Measurements from ENCODE around the gene BCL2A1. TPM values are rescaled to one million over a fixed set of nuclear protein-coding genes. Genes with fewer than 3 reads are reported as not detected.

Gene BCL2A1
- total RNA-seq, 1 experiment from 2014 or later: not detected

DNA sequence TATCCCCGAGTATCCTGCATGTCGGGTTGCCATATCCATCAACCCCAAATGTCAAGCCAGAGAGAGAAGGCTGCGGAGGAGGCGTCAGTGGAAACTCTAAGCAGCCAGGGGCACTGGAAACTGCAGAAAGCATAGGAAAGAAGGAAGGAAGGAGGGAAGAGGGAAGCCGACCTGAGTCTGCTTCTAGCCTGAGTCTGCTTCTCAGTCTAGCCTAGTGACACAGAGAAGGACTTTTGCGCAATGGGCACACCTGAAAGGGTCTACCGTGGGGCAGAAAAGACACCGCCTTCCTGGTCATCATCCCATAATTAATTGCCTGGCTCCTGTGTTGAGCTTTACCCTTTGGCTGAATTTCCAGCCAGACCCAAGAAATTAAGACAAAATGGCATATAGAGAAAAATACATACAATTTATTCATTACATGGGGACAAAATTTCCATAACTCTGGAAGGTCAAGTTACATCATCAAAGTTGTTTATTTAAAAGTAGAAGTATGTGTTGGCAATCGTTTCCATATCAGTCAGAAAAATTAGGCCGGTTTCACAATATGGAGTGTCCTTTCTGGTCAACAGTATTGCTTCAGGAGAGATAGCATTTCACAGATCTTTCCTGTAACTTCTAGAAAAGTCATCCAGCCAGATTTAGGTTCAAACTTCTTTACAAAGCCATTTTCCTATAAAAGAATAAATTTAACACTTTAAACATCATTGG, 10.3 kb downstream of the BCL2A1 start:
- no peaks in the 10 kb centered on the region for H3K23me2 ChIP-seq (ENCODE audit: insufficient read length, low read depth, low read length, poor library complexity, severe bottlenecking)
- H3K4ac ChIP-seq (ENCODE audit: low read depth, low read length): no peak overlapping the region
- no peaks in the 10 kb centered on the region for H4K20me1 ChIP-seq (ENCODE audit: control insufficient read depth, insufficient read depth, insufficient read length)
- no peak for DNase-seq
- H2BK5ac ChIP-seq (ENCODE audit: insufficient read length, low read length): no peak overlapping the region
- peaks cover 2 to 3% of the 10 kb centered on the region in 2 experiments; a peak in 3 of 4 replicates for H3K4me1 Mint-ChIP-seq
- H2BK120ac ChIP-seq (ENCODE audit: low read depth, low read length, poor library complexity, severe bottlenecking): no peak overlapping the region
- no peaks in the 10 kb centered on the region for H3K9me3 ChIP-seq (ENCODE audit: control insufficient read depth, low read depth, low read length)
- H2BK12ac ChIP-seq (ENCODE audit: insufficient read length, low read depth, low read length): no peak overlapping the region
- H2AK5ac ChIP-seq (ENCODE audit: insufficient read length, low read length): no peak overlapping the region
- no peak overlapping the region for H3T11ph ChIP-seq (ENCODE audit: low read length)
- no peaks in the 10 kb centered on the region for H3K27me3 ChIP-seq (ENCODE audit: insufficient read depth, low read length)
- no peak overlapping the region for H2BK20ac ChIP-seq (ENCODE audit: low read depth, low read length, poor library complexity, severe bottlenecking)
- no peaks in the 10 kb centered on the region for H3K79me1 ChIP-seq (ENCODE audit: insufficient read depth, low read depth, low read length, poor library complexity, severe bottlenecking)
- no peaks in the 10 kb centered on the region; the same call in 1 of the 2 replicates for H3K27me3 Mint-ChIP-seq (ENCODE audit: low read depth)
- H3K56ac ChIP-seq (ENCODE audit: insufficient read length, low read depth, low read length): no peak overlapping the region
- H2AFZ ChIP-seq (ENCODE audit: low read length): no peak overlapping the region
- no peaks in the 10 kb centered on the region for H3K79me2 ChIP-seq (ENCODE audit: insufficient read depth, low read length)
- H3K27ac Mint-ChIP-seq: no peak overlapping the region
- no CpG with 5 or more reads among the region's 10 CpGs for WGBS (ENCODE audit: extremely low coverage, insufficient read length, low lambda C conversion rate)
- H2BK15ac ChIP-seq (ENCODE audit: low read depth, low read length): no peak overlapping the region
- no peak overlapping the region for H4K91ac ChIP-seq (ENCODE audit: insufficient read length, low read depth, low read length)
- TF ChIP-seq, protein P1, sequence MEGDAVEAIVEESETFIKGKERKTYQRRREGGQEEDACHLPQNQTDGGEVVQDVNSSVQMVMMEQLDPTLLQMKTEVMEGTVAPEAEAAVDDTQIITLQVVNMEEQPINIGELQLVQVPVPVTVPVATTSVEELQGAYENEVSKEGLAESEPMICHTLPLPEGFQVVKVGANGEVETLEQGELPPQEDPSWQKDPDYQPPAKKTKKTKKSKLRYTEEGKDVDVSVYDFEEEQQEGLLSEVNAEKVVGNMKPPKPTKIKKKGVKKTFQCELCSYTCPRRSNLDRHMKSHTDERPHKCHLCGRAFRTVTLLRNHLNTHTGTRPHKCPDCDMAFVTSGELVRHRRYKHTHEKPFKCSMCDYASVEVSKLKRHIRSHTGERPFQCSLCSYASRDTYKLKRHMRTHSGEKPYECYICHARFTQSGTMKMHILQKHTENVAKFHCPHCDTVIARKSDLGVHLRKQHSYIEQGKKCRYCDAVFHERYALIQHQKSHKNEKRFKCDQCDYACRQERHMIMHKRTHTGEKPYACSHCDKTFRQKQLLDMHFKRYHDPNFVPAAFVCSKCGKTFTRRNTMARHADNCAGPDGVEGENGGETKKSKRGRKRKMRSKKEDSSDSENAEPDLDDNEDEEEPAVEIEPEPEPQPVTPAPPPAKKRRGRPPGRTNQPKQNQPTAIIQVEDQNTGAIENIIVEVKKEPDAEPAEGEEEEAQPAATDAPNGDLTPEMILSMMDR (conservative IDR thresholded peaks at IDR 0.05): no peak
- H3K4me1 ChIP-seq (ENCODE audit: insufficient read depth, low read length): no peaks in the 10 kb centered on the region
- H3K27ac ChIP-seq (ENCODE audit: insufficient read length, low read depth, low read length): no peak overlapping the region
- H3K36me3 Mint-ChIP-seq (ENCODE audit: insufficient read depth in 1 of 3, low read depth in 3 of 3): no peaks in the 10 kb centered on the region
- H3K4me3 Mint-ChIP-seq: no peak overlapping the region
- no peak overlapping the region for H4K5ac ChIP-seq (ENCODE audit: insufficient read length, low read depth, low read length)
- H3K18ac ChIP-seq (ENCODE audit: insufficient read length, low read depth, low read length): no peak overlapping the region
- H3K9me3 Mint-ChIP-seq: no peaks in the 10 kb centered on the region
- H3K23ac ChIP-seq (ENCODE audit: insufficient read length, low read depth, low read length): no peak overlapping the region
- H3K4me2 ChIP-seq (ENCODE audit: insufficient read depth, insufficient read length, low read length): no peak overlapping the region
- H3K9ac ChIP-seq (ENCODE audit: extremely low read depth, insufficient read length, low read length): no peak overlapping the region
- no peak overlapping the region for H4K8ac ChIP-seq (replicated peaks; ENCODE audit: insufficient read length, low read depth, low read length)
- 0 out of 2 replicates have a peak overlapping the region, but pooled peaks have one; percentile 75 for H3K14ac ChIP-seq (ENCODE audit: insufficient read depth, low read length)
